Measurements from ENCODE around the gene GPR35. TPM values are rescaled to one million over a fixed set of nuclear protein-coding genes. Genes with fewer than 3 reads are reported as not detected.

The GPR35 gene
- total RNA-seq, 1 donor from 2014 or later, result 0.77 TPM

GRCh38 chr2:240578110-240578450 lies 47.2 kb upstream of the GPR35 start:
- peaks cover 27% of the 10 kb centered on the region for H3K36me3 Mint-ChIP-seq (ENCODE audit: low read depth, unreplicated experiment)
- no peak for DNase-seq (ENCODE audit: low spot score)
- H3K4me3 Mint-ChIP-seq (ENCODE audit: unreplicated experiment), result no peak overlapping the region
- H3K4me1 Mint-ChIP-seq (ENCODE audit: unreplicated experiment), result peaks cover 4% of the 10 kb centered on the region
- no peak for TF ChIP-seq CTCF (IDR thresholded peaks at IDR 0.05; ENCODE audit: unreplicated experiment)
- H3K27me3 Mint-ChIP-seq (ENCODE audit: unreplicated experiment), result peaks cover 5% of the 10 kb centered on the region
- H3K9me3 Mint-ChIP-seq (ENCODE audit: unreplicated experiment), result peaks cover 4% of the 10 kb centered on the region
- H3K27ac Mint-ChIP-seq (ENCODE audit: unreplicated experiment), result no peak overlapping the region

GRCh38 chr2:240578488-240578887 lies 46.8 kb upstream of the GPR35 start:
- TF ChIP-seq CTCF (IDR thresholded peaks at IDR 0.05; ENCODE audit: unreplicated experiment), result no peak
- H3K9me3 Mint-ChIP-seq (ENCODE audit: unreplicated experiment), result peaks cover 4% of the 10 kb centered on the region
- H3K27ac Mint-ChIP-seq (ENCODE audit: unreplicated experiment), result no peak overlapping the region
- H3K4me1 Mint-ChIP-seq (ENCODE audit: unreplicated experiment), result peaks cover 4% of the 10 kb centered on the region
- DNase-seq (ENCODE audit: low spot score), result no peak
- H3K36me3 Mint-ChIP-seq (ENCODE audit: low read depth, unreplicated experiment), result peaks cover 27% of the 10 kb centered on the region
- peaks cover 5% of the 10 kb centered on the region for H3K27me3 Mint-ChIP-seq (ENCODE audit: unreplicated experiment)
- no peak overlapping the region for H3K4me3 Mint-ChIP-seq (ENCODE audit: unreplicated experiment)

- Mint-ChIP-seq H3K36me3 (ENCODE audit: low read depth, unreplicated experiment) (peaks cover 27% of the 10 kb centered on the region), H3K4me1 (ENCODE audit: unreplicated experiment) (peaks cover 4% of the 10 kb centered on the region), H3K27ac (ENCODE audit: unreplicated experiment) (no peak overlapping the region), H3K4me3 (ENCODE audit: unreplicated experiment) (no peak overlapping the region), H3K9me3 (ENCODE audit: unreplicated experiment) (peaks cover 4% of the 10 kb centered on the region), H3K27me3 (ENCODE audit: unreplicated experiment) (peaks cover 5% of the 10 kb centered on the region)
- no peak for TF ChIP-seq CTCF (IDR thresholded peaks at IDR 0.05; ENCODE audit: unreplicated experiment)
- no peak for DNase-seq (ENCODE audit: low spot score)
Observed at GRCh38 chr2:240579071-240579762, 46.1 kb upstream of the GPR35 start.

- Mint-ChIP-seq H3K4me1 (ENCODE audit: unreplicated experiment) (peaks cover 12% of the 10 kb centered on the region), H3K36me3 (ENCODE audit: low read depth, unreplicated experiment) (peaks cover 27% of the 10 kb centered on the region), H3K9me3 (ENCODE audit: unreplicated experiment) (peaks cover 4% of the 10 kb centered on the region), H3K27ac (ENCODE audit: unreplicated experiment) (peak overlapping the region; percentile 32), H3K27me3 (ENCODE audit: unreplicated experiment) (peaks cover 7% of the 10 kb centered on the region), H3K4me3 (ENCODE audit: unreplicated experiment) (no peak overlapping the region)
- no peak for DNase-seq (ENCODE audit: low spot score)
- TF ChIP-seq CTCF (IDR thresholded peaks at IDR 0.05; ENCODE audit: unreplicated experiment), result no peak
Observed at GRCh38 chr2:240579771-240580614, 45.3 kb upstream of the GPR35 start.

- H3K4me3 Mint-ChIP-seq (ENCODE audit: unreplicated experiment), result no peak overlapping the region
- DNase-seq (ENCODE audit: low spot score), result no peak
- peaks cover 4% of the 10 kb centered on the region for H3K9me3 Mint-ChIP-seq (ENCODE audit: unreplicated experiment)
- peaks cover 8% of the 10 kb centered on the region for H3K27me3 Mint-ChIP-seq (ENCODE audit: unreplicated experiment)
- TF ChIP-seq CTCF (IDR thresholded peaks at IDR 0.05; ENCODE audit: unreplicated experiment), result no peak
- peaks cover 19% of the 10 kb centered on the region for H3K4me1 Mint-ChIP-seq (ENCODE audit: unreplicated experiment)
- H3K36me3 Mint-ChIP-seq (ENCODE audit: low read depth, unreplicated experiment), result peaks cover 31% of the 10 kb centered on the region
- H3K27ac Mint-ChIP-seq (ENCODE audit: unreplicated experiment), result peak overlapping the region; percentile 62
Observed at GRCh38 chr2:240581811-240582210, 43.5 kb upstream of the GPR35 start.
